HepG2 (cell line): ENCODE results near the gene ZFHX3. TPM values are rescaled to one million over a fixed set of nuclear protein-coding genes. Genes with fewer than 3 reads are reported as not detected.

Experiments
- ATAC-seq: fragments of 200-7000 bp; cut with Tn5 transposase; 3 replicates; pipeline ENCODE4 v1.9.1; 2020; ENCODE audit warnings: mild to moderate bottlenecking, moderate library complexity
- BruUV-seq: library from RNA; stranded (reverse); fragments of 400-500 nt; replicated peaks from 2 replicates; lab custom pipeline; 2021; lab: Mats Ljungman, UMichigan
- CTCF ChIA-PET: fragments of 300-600 bp; formaldehyde crosslinking; extraction: SDS; loops from one replicate; lab custom pipeline; 2021; ENCODE audit warnings: low total read pairs, inconsistent platforms, low intra/inter-chr PET ratio; lab: Yijun Ruan, JAX
- POLR2A ChIA-PET: fragments of 350-600 bp; sonication (Branson Sonifier 250); formaldehyde crosslinking; loops from one replicate; lab custom pipeline; 2020; ENCODE audit warnings: antibody characterized with exemption, inconsistent platforms; lab: Yijun Ruan, JAX
- DNase-seq: peaks from one replicate; pipeline ENCODE4 v3.0.0-alpha.2; 2015; ENCODE audit warnings: low spot score
- FAIRE-seq: peaks from 3 replicates; lab custom pipeline; 2011; peaks lifted over from hg19 to GRCh38; lab: Jason Lieb, UNC
- H2AFZ ChIP-seq: one replicate; pipeline ENCODE4 v1.6.1; 2011; ENCODE audit warnings: low read length, inconsistent platforms
- H3K27ac ChIP-seq: fragments of 300-600 bp; 3 replicates; pipeline ENCODE4 v1.8.0; 2011; ENCODE audit warnings: mixed run types, mild to moderate bottlenecking, mixed read lengths, low read length, inconsistent platforms; ENCODE audit not compliant: insufficient read depth; ENCODE audit errors: extremely low read length
- H3K27me3 ChIP-seq, 2 experiments: fragments of 200-600 bp in 1 of 2; 2 replicates in 1 of 2; 3 replicates in 1 of 2; pipeline versions ENCODE4 v1.6.0 to v1.8.0; 2011; ENCODE audit warnings: low read length in 2 of 2, mild to moderate bottlenecking in 2 of 2, moderate library complexity in 2 of 2, inconsistent platforms in 1 of 2; ENCODE audit not compliant: insufficient read depth in 2 of 2, control insufficient read depth in 1 of 2
- H3K36me3 ChIP-seq, 2 experiments: fragments of 200-600 bp in 1 of 2; replicated peaks in 1 of 2; 2 replicates in 1 of 2; 3 replicates in 1 of 2; pipeline versions ENCODE4 v1.5.1 to v1.8.0; 2011; ENCODE audit warnings: low read length in 2 of 2, inconsistent platforms in 1 of 2; ENCODE audit not compliant: insufficient read depth in 2 of 2, control insufficient read depth in 1 of 2
- H3K4me1 ChIP-seq: 2 replicates; pipeline ENCODE4 v1.5.1; 2012; ENCODE audit warnings: low read length, inconsistent platforms; ENCODE audit not compliant: insufficient read depth
- H3K4me2 ChIP-seq: 2 replicates; pipeline ENCODE4 v1.6.0; 2011; ENCODE audit warnings: low read depth, low read length, inconsistent platforms
- H3K4me3 ChIP-seq, 3 experiments: fragments of 200-600 bp in 1 of 3; sonication (generic), shearing (Covaris generic) in 1 of 3; replicated peaks in 1 of 3; 2 replicates each; pipeline ENCODE4 v1.5.1; 2011 to 2016; ENCODE audit warnings: low read length in 3 of 3, inconsistent platforms in 2 of 3, low read depth in 2 of 3, mild to moderate bottlenecking in 2 of 3, control low read depth in 1 of 3, mixed read lengths in 1 of 3; ENCODE audit not compliant: insufficient read depth in 1 of 3
- H3K79me2 ChIP-seq: one replicate; pipeline ENCODE4 v1.6.1; 2011; ENCODE audit warnings: low read length, inconsistent platforms; ENCODE audit not compliant: insufficient read depth
- H3K9ac ChIP-seq: 2 replicates; pipeline ENCODE4 v1.6.0; 2011; ENCODE audit warnings: mild to moderate bottlenecking, low read depth, low read length, inconsistent platforms; ENCODE audit not compliant: insufficient read depth
- H3K9me3 ChIP-seq: 2 replicates; pipeline ENCODE4 v1.5.1; 2012; ENCODE audit warnings: mild to moderate bottlenecking, low read length
- H4K20me1 ChIP-seq: 2 replicates; pipeline ENCODE4 v1.6.0; 2011; ENCODE audit warnings: inconsistent platforms, mild to moderate bottlenecking, low read length, moderate library complexity; ENCODE audit not compliant: insufficient read depth
- GPN1 ChIP-seq: sonication (generic); formaldehyde crosslinking; IDR thresholded peaks from 2 replicates; pipeline ENCODE4 v1.5.1; 2020; ENCODE audit warnings: missing genetic modification reagents, borderline replicate concordance
- NBN ChIP-seq: fragments of 450-650 bp; conservative IDR thresholded peaks from 2 replicates; pipeline ENCODE4 v1.6.1; 2017
- PRDM10 ChIP-seq: sonication (generic); formaldehyde crosslinking; IDR thresholded peaks from 2 replicates; pipeline ENCODE4 v1.4.0; 2020; ENCODE audit warnings: low read depth, missing genetic modification reagents
- SMARCC2 ChIP-seq: fragments of 450-650 bp; IDR thresholded peaks from 2 replicates; pipeline ENCODE4 v1.6.1; 2017; ENCODE audit warnings: antibody characterized with exemption, mild to moderate bottlenecking
- SNAI1 ChIP-seq: sonication (generic); formaldehyde crosslinking; IDR thresholded peaks from 2 replicates; pipeline ENCODE4 v1.5.0; 2020; ENCODE audit warnings: mild to moderate bottlenecking, missing genetic modification reagents, borderline replicate concordance
- SPEN ChIP-seq: sonication (generic); formaldehyde crosslinking; IDR thresholded peaks from 2 replicates; pipeline ENCODE4 v1.5.1; 2020; ENCODE audit warnings: low read depth, mild to moderate bottlenecking, missing genetic modification reagents
- THRA ChIP-seq: sonication (generic); formaldehyde crosslinking; IDR thresholded peaks from 2 replicates; pipeline ENCODE4 v1.4.0; 2020; ENCODE audit warnings: missing genetic modification reagents, borderline replicate concordance
- ZBTB21 ChIP-seq: sonication (generic); formaldehyde crosslinking; IDR thresholded peaks from 2 replicates; pipeline ENCODE4 v1.4.0; 2020; ENCODE audit warnings: missing genetic modification reagents
- ZBTB46 ChIP-seq: sonication (generic); formaldehyde crosslinking; IDR thresholded peaks from 2 replicates; pipeline ENCODE4 v1.4.0; 2020; ENCODE audit warnings: mild to moderate bottlenecking, missing genetic modification reagents, borderline replicate concordance
- ZNF326 ChIP-seq: sonication (generic); formaldehyde crosslinking; IDR thresholded peaks from 2 replicates; pipeline ENCODE4 v1.4.0; 2020; ENCODE audit warnings: missing genetic modification reagents, borderline replicate concordance
- ZNF589 ChIP-seq: sonication (generic); formaldehyde crosslinking; conservative IDR thresholded peaks from 2 replicates; pipeline ENCODE4 v1.8.0; 2022; ENCODE audit warnings: mild to moderate bottlenecking, moderate library complexity, missing genetic modification reagents
- ZNF737 ChIP-seq: sonication (generic); formaldehyde crosslinking; IDR thresholded peaks from 2 replicates; pipeline ENCODE4 v1.5.0; 2020; ENCODE audit warnings: missing genetic modification reagents, mild to moderate bottlenecking, borderline replicate concordance
- WGBS: methylation state at CpG from one replicate; pipeline ENCODE4 v1.1.6; 2017; ENCODE audit warnings: low lambda C conversion rate; 5-methylcytosine and 5-hydroxymethylcytosine counted together
- in situ Hi-C: cut with HindIII; loops from 2 replicates; pipeline ENCODE4 v1.10.0; 2017; ENCODE audit warnings: low pct_unique_long_range_greater_than_20kb; ENCODE audit not compliant: extremely low pct_ligation_motif_present
- intact Hi-C: fragments of 100-400 bp; cut with micrococcal nuclease; formaldehyde crosslinking; loops from one replicate; pipeline ENCODE4 v1.10.0; 2022; ENCODE audit not compliant: unreplicated experiment
- polyA plus RNA-seq, 8 experiments: library from polyadenylated mRNA; depleted of rRNA in 3 of 8; stranded (reverse) in 7 of 8; unstranded in 1 of 8; fragments of >200 nt; fragmentation: Illumina TruSeq in 4 of 8; extraction: Trizol in 4 of 8; gene quantifications; 2 replicates each; pipeline versions ENCODE4 v1.2.1 to v1.2.3, GENCODE V29; 2011 to 2016; ENCODE audit warnings: low read depth in 4 of 8, missing spikeins in 1 of 8, mixed read lengths in 1 of 8; ENCODE audit not compliant: insufficient read depth in 1 of 8
- total RNA-seq, 5 experiments: library from RNA; depleted of rRNA; stranded (reverse); fragments of >200 nt; fragmentation: Illumina TruSeq; extraction: Trizol; gene quantifications; 2 replicates each; pipeline ENCODE4 v1.2.3, GENCODE V29; 2016; ENCODE audit warnings: low read depth in 1 of 5

Gene ZFHX3
- total and polyA plus RNA-seq, 2 of the 13 experiments (the other 11 are each of a cell fraction or from before 2014, with no cell fraction given) = 5.0 to 6.0 TPM

GRCh38 chr16:73015612-73016487, 32.1 kb downstream of the ZFHX3 start:
- no peak overlapping the region for H2AFZ ChIP-seq
- H3K4me1 ChIP-seq = peaks cover 59% of the 10 kb centered on the region
- H3K9ac ChIP-seq = peak overlapping the region; percentile 36
- no peaks in the 10 kb centered on the region for H3K27me3 ChIP-seq
- H3K4me2 ChIP-seq = peak overlapping the region; percentile 69
- H3K27ac ChIP-seq = peak overlapping the region; percentile 61
- WGBS = 31% methylated on average over 14 of the region's 18 CpGs
- CTCF ChIA-PET = no interaction called here
- FAIRE-seq (peak; percentile 98), DNase-seq (peak; percentile 91), ATAC-seq (peak; percentile 82)
- no peaks in the 10 kb centered on the region; a peak in 1 of 5 replicates for H3K36me3 ChIP-seq
- peak overlapping the region; percentile 16 to 56 (median 18) for H3K4me3 ChIP-seq
- no peaks in the 10 kb centered on the region for H3K9me3 ChIP-seq
- intact Hi-C loops (no loop called here), in situ Hi-C loops (no loop called here)
- H3K79me2 ChIP-seq = peaks cover 96% of the 10 kb centered on the region
- TSS peak; percentile 45 for BruUV-seq
- POLR2A ChIA-PET = interaction anchor here (1.0 to 2.0 kb wide), 3 partner anchors 8 to 40 kb away, joined by 4 to 6 read pairs (median 4); no protein-coding TSS in a partner anchor
- peaks cover 17% of the 10 kb centered on the region; the same call in 1 of the 2 replicates for H4K20me1 ChIP-seq
- TF ChIP-seq ZBTB46 = no peak
- no peak for TF ChIP-seq ZNF326 (CRISPR knock-in tag)
- TF ChIP-seq ZNF737 = 0 out of 2 replicates have a peak, but pooled peaks have one; percentile 43
- peak; percentile 30; the same call in 1 of the 2 replicates for TF ChIP-seq ZBTB21 (CRISPR knock-in tag)
- no peak for TF ChIP-seq GPN1 (CRISPR knock-in tag)
- TF ChIP-seq THRA (CRISPR knock-in tag) = no peak; the same call in 1 of the 2 replicates
- TF ChIP-seq SMARCC2 = no peak
- no peak for TF ChIP-seq SPEN (CRISPR knock-in tag)
- peak; percentile 38; the same call in 1 of the 2 replicates for TF ChIP-seq PRDM10
- TF ChIP-seq SNAI1 (CRISPR knock-in tag) = no peak
- no peak for TF ChIP-seq ZNF589 (CRISPR knock-in tag)
- TF ChIP-seq NBN = no peak
